Embryonic facial prominence (tissue), 1 donor: ENCODE measurements around the gene INPP5B.

Source experiments
- DNase-seq: peaks from one replicate; pipeline ENCODE4 v3.0.0-alpha.2; 2016; ENCODE audit errors: extremely low spot score

The INPP5B gene

DNA sequence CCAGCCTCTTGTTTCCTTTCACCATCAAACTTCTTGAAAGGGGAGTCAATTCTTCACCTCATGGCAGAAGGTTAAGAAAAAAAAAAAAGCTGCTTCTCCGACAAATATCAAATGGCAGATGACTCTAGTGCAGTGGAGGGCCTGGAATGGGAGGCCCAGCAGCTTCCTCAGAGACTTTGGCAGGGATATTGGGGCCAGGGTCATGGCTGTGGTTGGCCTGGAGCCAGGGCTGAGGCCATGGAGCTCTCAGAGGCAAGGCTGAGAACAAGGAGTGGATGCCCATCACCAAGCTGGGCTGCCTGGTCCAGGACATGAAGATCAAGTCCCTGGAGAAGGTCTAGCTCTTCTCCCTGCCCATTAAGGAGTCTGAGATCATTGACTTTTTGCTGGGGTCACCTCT, 106.1 kb downstream of the INPP5B start:
- no peak for DNase-seq

DNA sequence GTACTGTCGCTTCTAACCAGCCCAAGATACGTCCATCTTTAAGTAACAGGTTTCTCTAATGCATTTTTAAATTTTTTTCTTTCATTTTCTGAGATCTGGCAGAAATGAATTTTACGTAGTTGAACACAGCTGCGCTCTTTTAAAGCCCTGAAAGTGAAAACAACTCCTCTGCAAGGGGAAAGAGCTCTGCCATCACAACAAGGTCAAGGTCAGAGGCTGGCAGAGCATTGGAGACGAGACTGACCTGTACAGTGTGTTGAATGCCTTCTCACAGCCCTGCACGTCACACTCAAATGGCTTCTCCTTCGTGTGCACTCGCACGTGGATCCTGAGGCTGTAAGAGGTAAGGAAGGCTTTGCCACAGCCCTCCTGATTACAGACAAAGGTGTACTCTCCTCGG, 107.2 kb downstream of the INPP5B start:
- DNase-seq, result no peak

DNA sequence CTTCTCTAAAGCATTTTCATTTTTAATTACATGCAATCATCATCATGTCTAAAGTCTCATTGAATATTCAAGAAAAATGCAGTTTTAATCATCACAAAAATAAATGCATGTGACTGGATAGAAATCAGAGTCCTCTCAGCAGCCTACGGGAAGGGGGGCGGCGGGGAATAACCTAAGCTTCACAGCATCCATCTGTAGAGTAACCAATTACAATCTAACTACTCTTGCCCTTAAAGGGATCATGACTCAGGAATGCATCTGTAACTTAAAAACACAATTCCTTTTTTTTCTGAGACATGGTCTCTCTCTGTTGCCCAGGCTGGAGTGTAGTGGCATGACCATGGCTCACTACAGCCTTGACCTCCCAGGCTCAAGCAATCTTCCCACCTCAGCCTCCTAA, 110.1 kb downstream of the INPP5B start:
- DNase-seq, result no peak

DNA sequence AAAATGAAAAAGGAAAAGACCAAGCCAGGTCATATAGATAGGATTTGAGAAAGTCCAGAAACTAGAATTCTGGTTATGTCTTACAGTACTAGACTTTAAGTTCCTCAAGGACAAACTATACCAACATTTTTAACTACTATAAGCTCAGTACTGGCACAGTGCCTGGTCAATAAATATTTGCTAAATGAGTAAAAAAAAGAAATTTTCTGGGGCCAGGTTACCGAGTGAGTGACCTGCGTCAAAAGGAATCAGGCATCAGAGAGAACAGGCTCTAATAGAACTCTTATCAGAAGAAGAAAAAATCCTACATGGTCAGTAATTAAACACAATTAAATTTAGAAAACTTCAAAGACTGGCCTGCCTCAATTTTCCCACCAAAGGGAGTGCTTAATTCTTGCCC, 115.0 kb downstream of the INPP5B start:
- no peak for DNase-seq

DNA sequence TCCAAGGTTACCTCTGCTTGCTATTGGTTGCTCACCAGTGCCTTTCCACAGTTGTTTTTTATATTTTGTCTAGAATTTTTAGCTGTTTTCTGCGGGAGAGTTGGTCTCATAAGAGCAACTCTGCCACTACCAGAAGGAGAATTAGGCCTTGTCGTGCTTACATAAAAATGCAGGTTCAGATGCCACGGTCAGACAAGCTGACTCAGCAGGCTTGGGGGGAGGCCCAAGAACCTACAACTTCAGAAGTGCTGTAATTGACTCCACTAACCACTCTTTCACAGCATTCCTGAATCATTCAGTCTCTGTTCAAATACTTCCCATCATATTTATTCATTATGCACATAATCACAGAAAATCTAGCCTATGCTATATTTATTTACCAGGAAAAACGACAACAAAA, 115.7 kb downstream of the INPP5B start:
- no peak for DNase-seq

DNA sequence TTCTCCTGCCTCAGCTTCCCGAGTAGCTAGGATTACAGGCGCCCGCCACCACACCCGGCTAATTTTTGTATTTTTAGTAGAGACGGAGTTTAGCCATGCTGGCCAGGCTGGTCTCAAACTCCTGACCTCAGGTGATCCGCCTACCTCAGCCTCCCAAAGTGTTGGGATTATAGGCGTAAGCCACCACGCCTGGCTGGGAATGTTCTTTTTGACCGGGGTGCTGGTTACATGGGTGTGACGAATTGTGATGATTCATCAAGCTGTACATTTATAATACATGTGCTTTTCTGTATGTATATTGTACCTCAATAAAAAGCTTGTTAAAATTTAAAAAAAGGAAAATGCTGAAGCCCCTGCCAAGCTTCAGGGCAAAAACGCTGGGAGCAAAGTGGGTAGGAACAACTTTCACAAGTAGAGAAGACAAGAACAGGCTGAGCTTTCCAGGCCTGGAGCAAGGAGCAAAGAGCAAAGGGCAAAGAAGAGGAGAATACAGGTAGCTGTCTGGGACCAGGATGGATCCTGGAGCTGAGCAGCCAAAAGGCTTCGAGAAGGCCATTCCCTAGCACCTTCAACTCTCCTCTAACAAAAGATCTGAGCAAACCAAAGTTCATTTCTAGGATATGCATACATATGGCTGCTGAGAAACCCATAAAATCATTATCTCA, 118.3 kb downstream of the INPP5B start:
- DNase-seq, result no peak

DNA sequence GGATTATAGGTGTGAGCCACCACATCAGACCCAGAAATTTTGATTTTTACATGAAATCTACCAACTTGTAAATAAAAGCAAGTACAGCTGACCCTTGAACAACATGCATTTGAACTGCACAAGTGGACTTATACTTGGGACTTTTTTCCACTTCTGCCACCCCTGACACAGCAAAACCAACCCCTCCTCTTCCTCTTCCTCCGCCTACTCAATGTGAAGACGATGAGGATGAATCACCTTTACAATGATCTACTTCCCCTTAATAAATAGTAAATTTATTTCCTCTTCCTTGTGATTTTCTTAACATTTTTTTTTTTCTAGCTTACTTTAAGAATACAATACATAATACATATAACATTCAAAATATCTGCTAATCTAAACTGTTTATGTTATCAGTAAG, 121.3 kb downstream of the INPP5B start:
- DNase-seq, result no peak

GRCh38 chr1:37824001-37824400, 122.9 kb downstream of the INPP5B start:
- no peak for DNase-seq

DNA sequence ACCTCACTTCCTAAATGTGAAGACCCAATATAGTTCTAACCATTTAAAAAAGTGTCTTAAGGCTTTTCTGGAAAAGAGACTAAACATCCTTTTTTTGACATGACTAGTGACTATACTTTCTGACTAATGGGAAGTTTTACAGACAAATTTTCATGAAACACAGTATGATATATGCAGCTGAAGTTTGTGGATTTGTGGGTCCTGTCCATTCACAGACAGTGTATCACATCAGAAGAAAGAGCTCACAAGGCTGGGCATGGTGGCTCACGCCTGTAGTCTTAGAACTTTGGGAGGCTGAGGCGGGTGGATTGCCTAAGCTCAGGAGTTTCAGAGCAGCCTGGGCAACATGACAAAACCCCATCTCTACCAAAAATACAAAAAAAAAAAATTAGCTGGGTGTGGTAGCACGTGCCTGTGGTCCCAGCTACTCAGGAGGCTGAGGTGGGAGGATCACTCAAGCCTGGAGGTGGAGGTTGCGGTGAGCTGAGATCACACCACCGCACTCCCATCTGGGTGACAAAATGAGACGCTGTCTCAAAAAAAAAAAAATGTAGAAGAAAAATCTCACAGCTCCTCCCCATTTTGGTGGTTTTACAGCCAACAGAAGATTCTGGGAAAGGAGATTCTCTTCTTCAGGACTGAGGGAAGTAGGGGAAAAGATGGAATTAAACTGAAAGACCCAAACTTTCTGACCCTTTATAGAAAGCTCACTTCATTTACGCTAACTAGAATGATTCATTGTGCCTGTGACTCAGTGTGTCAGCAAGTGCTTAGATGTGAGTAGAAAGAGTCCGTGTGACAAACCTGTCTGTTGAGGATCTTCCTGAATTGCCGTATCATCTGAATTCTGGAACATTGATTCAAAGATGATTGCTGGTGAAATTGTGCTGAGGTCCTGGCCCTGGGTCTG, 123.7 kb downstream of the INPP5B start:
- DNase-seq, result no peak

GRCh38 chr1:37821481-37821880, 125.4 kb downstream of the INPP5B start:
- no peak for DNase-seq

GRCh38 chr1:37817481-37817880, 129.4 kb downstream of the INPP5B start:
- no peak for DNase-seq

DNA sequence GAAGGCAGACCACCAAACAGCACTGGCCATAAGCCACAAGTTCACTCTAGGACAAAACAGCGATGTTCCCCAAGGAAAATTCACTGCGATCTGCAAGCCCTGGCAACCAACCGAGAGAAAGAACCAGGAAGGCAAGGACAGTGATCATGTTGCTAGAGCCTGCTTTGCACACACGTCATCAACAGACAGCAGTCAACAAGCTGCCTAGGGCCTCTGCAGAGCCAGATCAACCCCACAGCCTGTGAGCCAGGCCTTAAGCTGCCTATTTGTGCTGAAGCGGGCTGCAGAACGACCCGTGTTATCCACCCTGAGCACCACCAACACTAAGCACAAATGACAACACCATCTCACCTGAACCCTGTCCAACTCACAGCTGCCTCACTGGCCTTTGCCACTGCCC, 132.6 kb downstream of the INPP5B start:
- DNase-seq, result no peak

- DNase-seq, result no peak
These were observed 133.2 kb downstream of the INPP5B start for GRCh38 chr1:37813529-37814145.

DNA sequence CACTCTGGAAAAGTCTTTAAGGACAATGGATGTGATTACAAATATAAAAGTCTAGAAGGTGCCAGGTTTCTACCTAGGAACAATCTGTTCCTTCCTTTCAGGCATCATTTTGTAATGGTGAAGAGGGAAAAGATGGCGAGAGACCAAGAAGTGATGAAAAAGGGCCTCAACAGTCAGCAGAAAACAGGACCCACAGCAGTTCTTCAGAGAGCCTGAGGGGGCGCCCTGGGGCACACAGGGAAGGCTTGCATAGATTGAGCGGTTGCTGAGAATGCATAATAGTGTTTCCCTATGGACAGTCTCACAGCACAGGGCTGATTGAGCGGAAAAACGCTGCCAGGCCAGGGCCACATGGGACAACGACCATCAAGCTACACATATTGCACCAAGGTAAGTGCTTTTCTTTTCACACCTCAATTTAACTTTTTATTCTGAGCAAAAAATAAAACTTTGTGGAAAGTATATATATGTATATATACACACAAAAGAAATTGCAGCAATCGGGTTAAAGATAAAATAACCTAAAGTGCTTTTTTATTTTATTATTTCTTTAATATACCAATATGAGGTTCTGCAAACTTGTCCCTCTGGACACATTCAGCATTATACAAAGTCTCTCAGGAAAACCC, 135.7 kb downstream of the INPP5B start:
- no peak for DNase-seq
